ENCODE measurements around the gene ENOX2.

DNA sequence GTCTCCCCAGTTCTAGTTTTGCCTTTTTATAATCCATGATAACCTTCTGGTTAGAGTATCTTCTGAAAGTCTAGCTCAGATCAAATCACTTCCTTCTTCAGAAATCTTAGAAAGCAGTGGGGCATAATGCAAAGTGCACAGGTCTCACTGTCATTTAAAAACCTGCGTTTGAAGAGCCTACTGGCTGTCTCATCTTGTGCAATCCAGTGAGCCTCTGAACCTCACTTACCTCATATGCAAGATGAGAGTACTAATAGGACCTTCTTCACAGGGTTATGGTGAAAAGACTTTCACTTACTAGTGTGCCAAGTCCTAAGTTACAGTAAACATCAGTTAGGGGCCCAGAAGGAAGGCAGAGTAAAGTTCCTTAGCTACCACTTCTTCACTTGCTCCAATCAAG lies 131.4 kb downstream of the ENOX2 start:
- TF ChIP-seq POLR2AphosphoS5 (IDR thresholded peaks at IDR 0.05; ENCODE audit: borderline replicate concordance, low read depth, low read length) (no peak), EZH2 (IDR thresholded peaks at IDR 0.05) (no peak), FOXP2 (optimal IDR thresholded peaks at IDR 0.05; ENCODE audit: control extremely low read depth, extremely low read length, insufficient read depth) (no peak)

All from SK-N-MC (cell line).